Ovary (tissue), 9 donors: Measurements from ENCODE around the gene SORL1. TPM values are rescaled to one million over a fixed set of nuclear protein-coding genes. Genes with fewer than 3 reads are reported as not detected.
"Not testable (repeated sequence)": the region's sequence is repeated elsewhere in the genome, so short reads cannot be mapped to it uniquely, and the experiment has no call there.

Experiments
- DNase-seq, 5 donors: peaks; one replicate each; pipeline ENCODE4 v3.0.0-alpha.2; 2019 to 2020
- H3K27ac ChIP-seq, 2 donors: fragments of 200-600 bp; one replicate each; pipeline versions ENCODE4 v1.5.1 to v1.8.0; 2019 to 2022
- H3K27me3 ChIP-seq: fragments of 200-600 bp; one replicate; pipeline ENCODE4 v1.8.0; 2022
- H3K36me3 ChIP-seq: fragments of 200-600 bp; sonication (generic); one replicate; pipeline ENCODE4 v1.5.1; 2019
- H3K4me1 ChIP-seq: one replicate; pipeline ENCODE4 v1.8.1; 2013; ENCODE audit warnings: mild to moderate bottlenecking, moderate library complexity; ENCODE audit not compliant: insufficient read depth
- H3K4me3 ChIP-seq: fragments of 200-600 bp; sonication (generic); one replicate; pipeline ENCODE4 v1.5.1; 2017
- H3K9me3 ChIP-seq, 2 donors: fragments of 200-600 bp in 1 of 2; sonication (generic) in 1 of 2; one replicate each; pipeline versions ENCODE4 v1.5.1 to v1.8.1; 2013 to 2019; ENCODE audit warnings: mild to moderate bottlenecking in 1 of 2, moderate library complexity in 1 of 2
- EP300 ChIP-seq: sonication (generic); formaldehyde crosslinking; IDR thresholded peaks from one replicate; pipeline ENCODE4 v1.6.1; 2017; ENCODE audit warnings: antibody characterized with exemption
- POLR2A ChIP-seq: fragments of 450-650 bp; IDR thresholded peaks from one replicate; pipeline ENCODE4 v1.6.1; 2017; ENCODE audit warnings: antibody characterized with exemption, mild to moderate bottlenecking, moderate library complexity
- WGBS, 3 donors: extraction: QIAGEN DNeasy Blood & Tissue Kit in 1 of 3; methylation state at CpG; one replicate each; pipeline versions ENCODE4 v1.1.5 to v1.1.7; 2013 to 2017; 5-methylcytosine and 5-hydroxymethylcytosine counted together
- intact Hi-C, 4 donors: fragments of 100-400 bp; cut with DNase I; formaldehyde crosslinking; loops; one replicate each; pipeline versions ENCODE4 v1.11.0 to v1.15.1; 2022 to 2023
- polyA plus RNA-seq, 2 donors: library from polyadenylated mRNA; stranded (reverse); fragments of 200-250 nt in 1 of 2; fragments of 350-450 nt in 1 of 2; fragmentation: Illumina TruSeq in 1 of 2; extraction: RNeasy Lipid Tissue Mini Kit (QIAGEN cat#74804) in 1 of 2; gene quantifications; one replicate each; pipeline ENCODE4 v1.2.3, GENCODE V29; 2013 to 2014
- total RNA-seq, 7 donors: library from RNA; depleted of rRNA in 2 of 7; stranded (reverse); fragments of >200 nt in 2 of 7; fragmentation: NEBNext Ultra II Directional in 3 of 7; extraction: Animal tissue kit (Norgen Biotek cat#: 25700) in 3 of 7; gene quantifications; one replicate each; pipeline versions ENCODE4 v1.1.0 to v1.2.4, GENCODE V29; 2016 to 2023
- TF ChIP-seq, protein P1 (sequence below), 3 donors: fragments of 450-650 bp in 2 of 3; fragments of 200-600 bp in 1 of 3; IDR thresholded peaks; one replicate each; pipeline versions ENCODE4 v1.5.1 to v1.8.0; 2016 to 2022; ENCODE audit warnings: antibody characterized with exemption in 3 of 3, mild to moderate bottlenecking in 1 of 3
- donor health status: DM: no; HTN: no; CAD: no; lungs with moderate emphysema.
- donor health status: DM: no; HTN: no; CAD: no.
- donor health status: Bipolar disorder and iron deficiency.
- donor health status: DM: yes; HTN: yes; CAD: no.
- donor health status: DM: no; HTN: no; CAD: no.
- donor health status: DM: yes; HTN: yes; CAD: no.

SORL1 gene
- total and polyA plus RNA-seq, 9 donors, result 2.9 to 64.5 (median 23.4) TPM

DNA sequence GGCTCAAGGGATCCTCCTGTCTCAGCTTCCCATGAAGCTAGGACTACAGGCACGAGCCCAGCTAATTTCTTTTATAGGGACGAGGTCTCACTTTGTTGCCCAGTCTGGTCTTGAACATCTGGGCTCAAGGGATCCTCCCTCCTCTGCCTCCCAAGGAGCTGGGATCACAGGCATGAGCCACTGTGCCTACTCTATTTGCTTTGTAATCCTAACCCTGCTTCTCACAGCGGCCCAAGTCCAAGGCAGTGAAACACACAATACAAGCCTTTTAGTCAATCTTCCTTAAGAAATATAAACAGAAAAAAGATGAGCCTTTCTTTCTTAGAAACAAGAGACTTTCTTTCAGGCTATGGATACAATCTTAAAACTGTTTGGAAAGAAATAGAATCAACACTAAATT is 115.9 kb downstream of the SORL1 start:
- Histone ChIP-seq H3K27me3 (no peaks in the 10 kb centered on the region), H3K4me1 (no peaks in the 10 kb centered on the region), H3K27ac (no peak overlapping the region), H3K36me3 (no peaks in the 10 kb centered on the region), H3K4me3 (no peak overlapping the region), H3K9me3 (no peaks in the 10 kb centered on the region)
- intact Hi-C loops, result no loop called here
- 69 to 80% (median 72%) methylated on average over 3 of the region's 3 CpGs for whole genome bisulfite sequencing, 3 donors
- no peak for DNase-seq
- TF ChIP-seq, protein P1, sequence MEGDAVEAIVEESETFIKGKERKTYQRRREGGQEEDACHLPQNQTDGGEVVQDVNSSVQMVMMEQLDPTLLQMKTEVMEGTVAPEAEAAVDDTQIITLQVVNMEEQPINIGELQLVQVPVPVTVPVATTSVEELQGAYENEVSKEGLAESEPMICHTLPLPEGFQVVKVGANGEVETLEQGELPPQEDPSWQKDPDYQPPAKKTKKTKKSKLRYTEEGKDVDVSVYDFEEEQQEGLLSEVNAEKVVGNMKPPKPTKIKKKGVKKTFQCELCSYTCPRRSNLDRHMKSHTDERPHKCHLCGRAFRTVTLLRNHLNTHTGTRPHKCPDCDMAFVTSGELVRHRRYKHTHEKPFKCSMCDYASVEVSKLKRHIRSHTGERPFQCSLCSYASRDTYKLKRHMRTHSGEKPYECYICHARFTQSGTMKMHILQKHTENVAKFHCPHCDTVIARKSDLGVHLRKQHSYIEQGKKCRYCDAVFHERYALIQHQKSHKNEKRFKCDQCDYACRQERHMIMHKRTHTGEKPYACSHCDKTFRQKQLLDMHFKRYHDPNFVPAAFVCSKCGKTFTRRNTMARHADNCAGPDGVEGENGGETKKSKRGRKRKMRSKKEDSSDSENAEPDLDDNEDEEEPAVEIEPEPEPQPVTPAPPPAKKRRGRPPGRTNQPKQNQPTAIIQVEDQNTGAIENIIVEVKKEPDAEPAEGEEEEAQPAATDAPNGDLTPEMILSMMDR (IDR thresholded peaks at IDR 0.05), result no peak
- no peak for TF ChIP-seq POLR2A
- TF ChIP-seq EP300, result no peak

- H3K4me1 ChIP-seq, H3K27ac ChIP-seq, DNase-seq, H3K9me3 ChIP-seq, H3K4me3 ChIP-seq, H3K36me3 ChIP-seq, intact Hi-C loops, H3K27me3 ChIP-seq: not testable (repeated sequence)
- 92 to 96% (median 95%) methylated on average over 30 of the region's 30 CpGs for WGBS, 3 donors
Measured at GRCh38 chr11:121569332-121570299, 117.5 kb downstream of the SORL1 start.

DNA sequence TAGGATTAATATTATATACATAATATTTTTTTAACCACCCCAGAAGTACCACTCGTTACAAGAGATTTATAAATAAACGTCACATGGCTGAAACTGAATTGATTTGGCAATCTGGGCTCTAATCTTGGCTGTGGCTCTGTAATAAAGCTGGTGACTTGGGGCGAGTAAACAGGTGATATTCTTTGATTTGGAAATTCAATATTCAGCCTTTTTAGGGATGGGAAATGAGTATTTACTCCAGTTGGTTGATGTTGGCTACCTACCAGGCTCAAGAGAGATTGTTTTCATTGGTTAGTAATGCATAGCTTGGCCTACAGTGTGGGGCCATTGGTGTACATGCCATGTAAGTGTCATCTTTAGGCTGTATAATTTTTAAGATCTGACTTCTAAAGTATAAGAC is 118.3 kb downstream of the SORL1 start:
- H3K36me3 ChIP-seq, result no peaks in the 10 kb centered on the region
- H3K27me3 ChIP-seq, result no peaks in the 10 kb centered on the region
- no peak for DNase-seq
- TF ChIP-seq POLR2A (no peak), EP300 (no peak)
- TF ChIP-seq, protein P1 (IDR thresholded peaks at IDR 0.05), result no peak
- intact Hi-C loops, result no loop called here
- H3K4me3 ChIP-seq, result no peak overlapping the region
- H3K9me3 ChIP-seq, result no peaks in the 10 kb centered on the region
- 95 to 97% (median 96%) methylated on average over 3 of the region's 3 CpGs for WGBS, 3 donors
- H3K4me1 ChIP-seq, result no peaks in the 10 kb centered on the region
- H3K27ac ChIP-seq, result no peak overlapping the region

- Histone ChIP-seq H3K27ac (no peak overlapping the region), H3K4me3 (no peak overlapping the region), H3K36me3 (no peaks in the 10 kb centered on the region), H3K9me3 (no peaks in the 10 kb centered on the region), H3K4me1 (peaks cover 2% of the 10 kb centered on the region), H3K27me3 (no peaks in the 10 kb centered on the region)
- 36 to 51% (median 42%) methylated on average over 4 of the region's 4 CpGs for WGBS, 3 donors
- no peak for TF ChIP-seq EP300
- TF ChIP-seq, protein P1 (IDR thresholded peaks at IDR 0.05), result no peak
- no peak for TF ChIP-seq POLR2A
- intact Hi-C loops, result no loop called here
- no peak for DNase-seq
Measured at GRCh38 chr11:121571506-121571905, 119.4 kb downstream of the SORL1 start.

GRCh38 chr11:121572571-121573059 is 120.5 kb downstream of the SORL1 start:
- Histone ChIP-seq H3K4me3 (no peak overlapping the region), H3K27me3 (no peaks in the 10 kb centered on the region), H3K9me3 (no peaks in the 10 kb centered on the region), H3K36me3 (no peaks in the 10 kb centered on the region), H3K4me1 (peaks cover 2% of the 10 kb centered on the region), H3K27ac (no peak overlapping the region)
- TF ChIP-seq POLR2A (no peak), EP300 (no peak)
- TF ChIP-seq, protein P1 (IDR thresholded peaks at IDR 0.05), result no peak
- 53 to 65% (median 55%) methylated on average over 11 of the region's 11 CpGs for WGBS, 3 donors
- intact Hi-C loops, result no loop called here
- no peak for DNase-seq
